GM12801 (cell line): ENCODE measurements around the gene LGR6.

Source experiments
- CTCF ChIP-seq: IDR thresholded peaks from one replicate; pipeline ENCODE4 v1.5.1; 2011; ENCODE audit warnings: control low read depth; ENCODE audit not compliant: insufficient read length; ENCODE audit errors: extremely low read depth

Gene LGR6

GRCh38 chr1:202323731-202324130 lies 130.1 kb downstream of the LGR6 start:
- TF ChIP-seq CTCF: no peak

GRCh38 chr1:202324646-202325045 lies 131.0 kb downstream of the LGR6 start:
- TF ChIP-seq CTCF: no peak

- TF ChIP-seq CTCF: no peak
These were observed 136.3 kb downstream of the LGR6 start for GRCh38 chr1:202329891-202330290.

GRCh38 chr1:202333861-202334260 lies 140.3 kb downstream of the LGR6 start:
- no peak for TF ChIP-seq CTCF

GRCh38 chr1:202343652-202344349 lies 150.2 kb downstream of the LGR6 start:
- TF ChIP-seq CTCF: no peak

GRCh38 chr1:202348005-202348508 lies 154.5 kb downstream of the LGR6 start:
- TF ChIP-seq CTCF: no peak

GRCh38 chr1:202348509-202349205 lies 155.1 kb downstream of the LGR6 start, which contains the start of gene PPP1R12B:
Gene PPP1R12B (plus strand): TSS chr1:202348699. CDS start chr1:202348852, 153 bp downstream.
- no peak for TF ChIP-seq CTCF
